SH-SY5Y (cell line): ENCODE measurements around the gene ADTRP.

Experiments used
- GATA2 ChIP-seq: IDR thresholded peaks from 2 replicates; pipeline ENCODE4 v1.6.1; 2011; ENCODE audit warnings: mild to moderate bottlenecking, low read depth, low read length
- GATA3 ChIP-seq: IDR thresholded peaks from 2 replicates; pipeline ENCODE4 v1.6.1; 2011; ENCODE audit warnings: low read depth, mild to moderate bottlenecking, low read length, moderate library complexity

DNA sequence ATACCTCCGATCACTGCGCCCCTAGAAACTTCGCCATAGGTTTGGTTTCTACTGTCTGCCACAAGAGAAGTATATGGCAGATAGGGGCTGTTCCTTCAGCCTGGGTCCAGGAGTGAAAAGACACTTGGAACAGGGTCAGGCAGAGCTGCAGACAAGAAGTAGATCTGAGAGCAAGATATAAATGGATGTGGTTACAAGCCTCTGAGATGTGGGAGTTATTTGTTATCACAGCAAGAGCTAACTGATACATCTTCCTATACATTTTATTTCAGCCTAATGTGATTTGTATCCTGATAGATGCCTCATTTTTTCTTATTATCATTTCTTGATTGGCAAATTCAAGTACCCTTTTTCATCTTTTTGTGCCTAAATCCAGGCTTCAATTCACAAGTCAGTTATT lies 40.9 kb upstream of the ADTRP start:
- TF ChIP-seq GATA2 (no peak), GATA3 (no peak)
